ENCODE measurements around the gene RAP1B. TPM values are rescaled to one million over a fixed set of nuclear protein-coding genes. Genes with fewer than 3 reads are reported as not detected.

Gene RAP1B
- total and polyA plus RNA-seq, 9 of the 15 experiments (the other 6 are each of a cell fraction or from before 2014, with no cell fraction given): 107 to 309 (median 170) TPM

GRCh38 chr12:68610370-68611093, at the start of gene RAP1B (continued):
- TF ChIP-seq NR4A1 (CRISPR knock-in tag; IDR thresholded peaks at IDR 0.05) (no peak), NR4A1 (tag; IDR thresholded peaks at IDR 0.05) (no peak), KLF1 (tag; IDR thresholded peaks at IDR 0.05) (no peak), FOXM1 (IDR thresholded peaks at IDR 0.05; ENCODE audit: low read depth) (0 out of 2 replicates have a peak, but pooled peaks have one; percentile 10), FOXM1 (CRISPR knock-in tag; IDR thresholded peaks at IDR 0.05; ENCODE audit: low read depth) (no peak), NFXL1 (CRISPR knock-in tag; IDR thresholded peaks at IDR 0.05) (no peak), SMARCA5 (IDR thresholded peaks at IDR 0.05) (no peak), ZNF717 (CRISPR knock-in tag; IDR thresholded peaks at IDR 0.05) (no peak), NKRF (IDR thresholded peaks at IDR 0.05; ENCODE audit: borderline replicate concordance) (no peak; the same call in 1 of the 2 replicates), DNMT1 (IDR thresholded peaks at IDR 0.05) (no peak), TAF1 (IDR thresholded peaks at IDR 0.05; ENCODE audit: control insufficient read depth, extremely low read depth, insufficient read depth, low read length, severe bottlenecking) (peak; percentile 78), CTCF (IDR thresholded peaks at IDR 0.05 in 2 of 3, conservative IDR thresholded peaks at IDR 0.05 in 1 of 3; ENCODE audit: insufficient read depth in 2 of 3, low read depth in 1 of 3, low read length in 3 of 3) (no peak), ZNF232 (CRISPR knock-in tag; IDR thresholded peaks at IDR 0.05) (no peak), ZNF133 (CRISPR knock-in tag; IDR thresholded peaks at IDR 0.05) (no peak), ZNF436 (CRISPR knock-in tag; IDR thresholded peaks at IDR 0.05) (no peak), PCBP1 (IDR thresholded peaks at IDR 0.05; ENCODE audit: low read depth, low read length, poor library complexity, severe bottlenecking) (no peak), ZNF12 (CRISPR knock-in tag; IDR thresholded peaks at IDR 0.05) (no peak), NELFE (IDR thresholded peaks at IDR 0.05; ENCODE audit: insufficient read depth, insufficient read length) (no peak), TFAM (CRISPR knock-in tag; conservative IDR thresholded peaks at IDR 0.05) (no peak), ZFX (CRISPR knock-in tag; IDR thresholded peaks at IDR 0.05) (peak; percentile 95), PTBP1 (IDR thresholded peaks at IDR 0.05; ENCODE audit: low read depth, low read length) (no peak), FOS (IDR thresholded peaks at IDR 0.05; ENCODE audit: extremely low read depth, insufficient read length) (no peak), SMARCA4 (IDR thresholded peaks at IDR 0.05) (no peak), ZNF324 (CRISPR knock-in tag; IDR thresholded peaks at IDR 0.05) (no peak), LARP7 (IDR thresholded peaks at IDR 0.05) (no peak), JUN (IDR thresholded peaks at IDR 0.05; ENCODE audit: borderline replicate concordance, low read depth, low read length) (no peak; the same call in 1 of the 2 replicates), JUN (CRISPR knock-in tag; IDR thresholded peaks at IDR 0.05; ENCODE audit: borderline replicate concordance) (no peak), MEF2D (tag; conservative IDR thresholded peaks at IDR 0.05; ENCODE audit: low read depth) (no peak), SRF (CRISPR knock-in tag; IDR thresholded peaks at IDR 0.05) (no peak; a peak in 1 of 4 replicates)

Measured in K562 (cell line).